Left colon (tissue), 2 donors: Measurements from ENCODE around the gene KCNAB2. TPM values are rescaled to one million over a fixed set of nuclear protein-coding genes. Genes with fewer than 3 reads are reported as not detected.
A peak's percentile ranks its signal among the peaks of the same experiment; 100 is the strongest.
"Not testable (repeated sequence)": the region's sequence is repeated elsewhere in the genome, so short reads cannot be mapped to it uniquely, and the experiment has no call there.

Experiments
- ATAC-seq: fragments of 200-7000 bp; cut with Tn5 transposase; one replicate; pipeline ENCODE4 v1.9.1; 2020; ENCODE audit warnings: mild to moderate bottlenecking, moderate library complexity
- DNase-seq, 2 donors: peaks; one replicate each; pipeline ENCODE4 v3.0.0-alpha.2; 2020
- intact Hi-C, 2 donors: fragments of 100-400 bp; cut with DNase I in 1 of 2; cut with micrococcal nuclease in 1 of 2; formaldehyde crosslinking; loops; one replicate each; pipeline versions ENCODE4 v1.11.2 to v1.14.0; 2022; cut with DNase I, micrococcal nuclease
- total RNA-seq, 2 donors: library from RNA; stranded (reverse); fragmentation: NEBNext Ultra II Directional; extraction: Animal tissue kit (Norgen Biotek cat#: 25700); gene quantifications; one replicate each; pipeline ENCODE4 v1.2.1, GENCODE V29; 2021
- donor health status: DM: no; HTN: no; CAD: no.
- donor health status: DM: yes; HTN: yes; CAD: no.

Gene KCNAB2
- total RNA-seq, 2 donors from 2014 or later = 4.2 to 7.5 TPM

GRCh38 chr1:6008696-6009095 lies 37.0 kb upstream of the KCNAB2 start:
- intact Hi-C loops = no loop called here

GRCh38 chr1:6009120-6010040 lies 36.3 kb upstream of the KCNAB2 start:
- DNase-seq = no peak
- intact Hi-C loops = no loop called here
- ATAC-seq = no peak

More at GRCh38 chr1:6008696-6009095, 37.0 kb upstream of the KCNAB2 start:
- no peak for ATAC-seq
- no peak for DNase-seq

- ATAC-seq (no peak), DNase-seq (no peak)
- intact Hi-C loops = no loop called here
Observed at GRCh38 chr1:6010554-6010953, 35.1 kb upstream of the KCNAB2 start.

- ATAC-seq (no peak), DNase-seq (no peak)
- intact Hi-C loops = no loop called here
Observed at GRCh38 chr1:6011161-6011945, 34.3 kb upstream of the KCNAB2 start.

GRCh38 chr1:6011946-6012258 lies 33.8 kb upstream of the KCNAB2 start:
- intact Hi-C loops = no loop called here
- no peak for ATAC-seq
- DNase-seq = no peak

GRCh38 chr1:6012529-6013318 lies 33.0 kb upstream of the KCNAB2 start:
- ATAC-seq (no peak), DNase-seq (no peak)
- intact Hi-C loops = no loop called here

GRCh38 chr1:6013491-6013890 lies 32.2 kb upstream of the KCNAB2 start:
- DNase-seq (no peak), ATAC-seq (no peak)
- intact Hi-C loops = no loop called here

GRCh38 chr1:6014130-6014999 lies 31.3 kb upstream of the KCNAB2 start:
- intact Hi-C loops = no loop called here
- ATAC-seq = no peak
- no peak for DNase-seq

- intact Hi-C loops = no loop called here
- DNase-seq = no peak
- ATAC-seq = no peak
Observed at GRCh38 chr1:6016191-6016865, 29.4 kb upstream of the KCNAB2 start.

GRCh38 chr1:6017654-6018053 lies 28.0 kb upstream of the KCNAB2 start:
- DNase-seq, intact Hi-C loops, ATAC-seq: not testable (repeated sequence)

- DNase-seq (no peak), ATAC-seq (no peak)
- intact Hi-C loops = no loop called here
Observed at GRCh38 chr1:6019166-6019845, 26.4 kb upstream of the KCNAB2 start.

GRCh38 chr1:6022193-6022592 lies 23.5 kb upstream of the KCNAB2 start:
- no peak for DNase-seq
- no peak for ATAC-seq
- intact Hi-C loops = no loop called here

GRCh38 chr1:6023346-6023745 lies 22.3 kb upstream of the KCNAB2 start:
- ATAC-seq (no peak), DNase-seq (no peak)
- intact Hi-C loops = no loop called here

GRCh38 chr1:6024376-6024775 lies 21.3 kb upstream of the KCNAB2 start:
- ATAC-seq (no peak), DNase-seq (no peak)
- intact Hi-C loops = no loop called here

GRCh38 chr1:6025269-6026094 lies 20.2 kb upstream of the KCNAB2 start:
- no peak for DNase-seq
- ATAC-seq = peak; percentile 11
- intact Hi-C loops = no loop called here

- ATAC-seq (peak; percentile 97), DNase-seq (peak; percentile 91 to 92)
- intact Hi-C loops = no loop called here
Observed at GRCh38 chr1:6026095-6026809, 19.4 kb upstream of the KCNAB2 start.
